Measurements from ENCODE around the gene UBAP1.
A peak's percentile ranks its signal among the peaks of the same experiment; 100 is the strongest.

The UBAP1 gene

GRCh38 chr9:34262971-34263370, 84.1 kb downstream of the UBAP1 start:
- H3K23ac ChIP-seq (ENCODE audit: low read length in 2 of 2) = no peak overlapping the region
- H2BK12ac ChIP-seq (ENCODE audit: low read length in 2 of 2) = no peak overlapping the region
- no peak overlapping the region for H3K27ac ChIP-seq (ENCODE audit: low read length, poor library complexity, severe bottlenecking)
- H3K14ac ChIP-seq (ENCODE audit: low read length in 2 of 2) = no peak overlapping the region
- 99% methylated on average over 3 of the region's 3 CpGs for WGBS
- no peak overlapping the region for H3K4me3 ChIP-seq (ENCODE audit: insufficient read depth in 1 of 2, low read depth in 1 of 2, low read length in 2 of 2)
- no peak overlapping the region for H2BK5ac ChIP-seq (ENCODE audit: low read depth, low read length, poor library complexity, severe bottlenecking)
- no peak for DNase-seq
- H3K4ac ChIP-seq (ENCODE audit: low read depth in 1 of 2, low read length in 2 of 2) = no peak overlapping the region
- H3K4me2 ChIP-seq (ENCODE audit: low read length, poor library complexity, severe bottlenecking) = no peak overlapping the region
- H2BK120ac ChIP-seq (ENCODE audit: low read depth, low read length) = no peak overlapping the region
- H2AFZ ChIP-seq (ENCODE audit: low read depth, low read length) = no peak overlapping the region
- peaks cover 4% of the 10 kb centered on the region in 2 experiments for H3K36me3 ChIP-seq (ENCODE audit: control insufficient read depth in 1 of 2, insufficient read depth in 2 of 2, low read depth in 1 of 2, low read length in 2 of 2)
- H3K9ac ChIP-seq (ENCODE audit: low read length) = no peak overlapping the region
- no peak overlapping the region for H4K91ac ChIP-seq (ENCODE audit: low read length)
- no peak overlapping the region for H3K18ac ChIP-seq (ENCODE audit: low read depth in 1 of 2, low read length in 2 of 2)
- no peak overlapping the region for H4K8ac ChIP-seq (ENCODE audit: low read length)
- peaks cover 2% of the 10 kb centered on the region for H3K4me1 ChIP-seq (ENCODE audit: control insufficient read depth, insufficient read depth, low read depth, low read length)
- no peaks in the 10 kb centered on the region for H3K79me1 ChIP-seq (replicated peaks; ENCODE audit: low read length, poor library complexity, severe bottlenecking)
- H2BK15ac ChIP-seq (ENCODE audit: low read depth, poor library complexity, severe bottlenecking) = no peak overlapping the region
- no peak overlapping the region for H2AK5ac ChIP-seq (ENCODE audit: low read length, severe bottlenecking)
- H3K9me3 ChIP-seq (ENCODE audit: control insufficient read depth, low read length) = no peaks in the 10 kb centered on the region
- no peaks in the 10 kb centered on the region for H3K27me3 ChIP-seq (ENCODE audit: control insufficient read depth in 1 of 2, insufficient read depth in 1 of 2, low read length in 2 of 2)

- 75% methylated on average over 1 of the region's 1 CpG for WGBS
Measured at GRCh38 chr9:34267660-34268059, 88.8 kb downstream of the UBAP1 start.

GRCh38 chr9:34271265-34272006, 92.6 kb downstream of the UBAP1 start:
- Histone ChIP-seq H2AK5ac (ENCODE audit: low read length, severe bottlenecking) (no peak overlapping the region), H3K9ac (ENCODE audit: low read length) (no peak overlapping the region), H3K23ac (ENCODE audit: low read length in 2 of 2) (no peak overlapping the region), H3K4me2 (ENCODE audit: low read length, poor library complexity, severe bottlenecking) (no peak overlapping the region), H2BK120ac (ENCODE audit: low read depth, low read length) (no peak overlapping the region), H4K8ac (ENCODE audit: low read length) (no peak overlapping the region), H3K27ac (ENCODE audit: low read length, poor library complexity, severe bottlenecking) (no peak overlapping the region), H3K14ac (ENCODE audit: low read length in 2 of 2) (no peak overlapping the region), H2BK5ac (ENCODE audit: low read depth, low read length, poor library complexity, severe bottlenecking) (no peak overlapping the region), H3K9me3 (ENCODE audit: control insufficient read depth, low read length) (no peaks in the 10 kb centered on the region), H3K4ac (ENCODE audit: low read depth in 1 of 2, low read length in 2 of 2) (no peak overlapping the region), H3K27me3 (ENCODE audit: control insufficient read depth in 1 of 2, insufficient read depth in 1 of 2, low read length in 2 of 2) (no peaks in the 10 kb centered on the region), H3K79me1 (replicated peaks; ENCODE audit: low read length, poor library complexity, severe bottlenecking) (no peaks in the 10 kb centered on the region), H3K18ac (ENCODE audit: low read depth in 1 of 2, low read length in 2 of 2) (no peak overlapping the region), H4K91ac (ENCODE audit: low read length) (no peak overlapping the region), H3K4me1 (ENCODE audit: control insufficient read depth, insufficient read depth, low read depth, low read length) (no peaks in the 10 kb centered on the region), H3K4me3 (ENCODE audit: insufficient read depth in 1 of 2, low read depth in 1 of 2, low read length in 2 of 2) (no peak overlapping the region), H2AFZ (ENCODE audit: low read depth, low read length) (no peak overlapping the region), H2BK15ac (ENCODE audit: low read depth, poor library complexity, severe bottlenecking) (no peak overlapping the region), H2BK12ac (ENCODE audit: low read length in 2 of 2) (no peak overlapping the region), H3K36me3 (ENCODE audit: control insufficient read depth in 1 of 2, insufficient read depth in 2 of 2, low read depth in 1 of 2, low read length in 2 of 2) (no peaks in the 10 kb centered on the region)
- no peak for DNase-seq
- 92% methylated on average over 3 of the region's 5 CpGs for WGBS

More at GRCh38 chr9:34267660-34268059, 88.8 kb downstream of the UBAP1 start:
- Histone ChIP-seq H3K18ac (ENCODE audit: low read depth in 1 of 2, low read length in 2 of 2) (no peak overlapping the region), H3K27me3 (ENCODE audit: control insufficient read depth in 1 of 2, insufficient read depth in 1 of 2, low read length in 2 of 2) (no peaks in the 10 kb centered on the region), H3K4me3 (ENCODE audit: insufficient read depth in 1 of 2, low read depth in 1 of 2, low read length in 2 of 2) (no peak overlapping the region), H3K9ac (ENCODE audit: low read length) (no peak overlapping the region), H3K9me3 (ENCODE audit: control insufficient read depth, low read length) (no peaks in the 10 kb centered on the region), H3K27ac (ENCODE audit: low read length, poor library complexity, severe bottlenecking) (no peak overlapping the region), H2BK120ac (ENCODE audit: low read depth, low read length) (no peak overlapping the region), H3K14ac (ENCODE audit: low read length in 2 of 2) (no peak overlapping the region), H2AFZ (ENCODE audit: low read depth, low read length) (no peak overlapping the region), H3K4me2 (ENCODE audit: low read length, poor library complexity, severe bottlenecking) (no peak overlapping the region), H3K36me3 (ENCODE audit: control insufficient read depth in 1 of 2, insufficient read depth in 2 of 2, low read depth in 1 of 2, low read length in 2 of 2) (no peaks in the 10 kb centered on the region), H4K91ac (ENCODE audit: low read length) (no peak overlapping the region), H4K8ac (ENCODE audit: low read length) (no peak overlapping the region), H3K79me1 (replicated peaks; ENCODE audit: low read length, poor library complexity, severe bottlenecking) (no peaks in the 10 kb centered on the region), H2BK15ac (ENCODE audit: low read depth, poor library complexity, severe bottlenecking) (peak overlapping the region; percentile 52), H3K4ac (ENCODE audit: low read depth in 1 of 2, low read length in 2 of 2) (no peak overlapping the region), H2BK5ac (ENCODE audit: low read depth, low read length, poor library complexity, severe bottlenecking) (no peak overlapping the region), H3K4me1 (ENCODE audit: control insufficient read depth, insufficient read depth, low read depth, low read length) (no peaks in the 10 kb centered on the region), H3K23ac (ENCODE audit: low read length in 2 of 2) (no peak overlapping the region), H2AK5ac (ENCODE audit: low read length, severe bottlenecking) (no peak overlapping the region), H2BK12ac (ENCODE audit: low read length in 2 of 2) (no peak overlapping the region)
- no peak for DNase-seq

GRCh38 chr9:34272101-34272541, 93.3 kb downstream of the UBAP1 start:
- H2BK120ac ChIP-seq (ENCODE audit: low read depth, low read length) = no peak overlapping the region
- no peaks in the 10 kb centered on the region for H3K27me3 ChIP-seq (ENCODE audit: control insufficient read depth in 1 of 2, insufficient read depth in 1 of 2, low read length in 2 of 2)
- no peaks in the 10 kb centered on the region for H3K9me3 ChIP-seq (ENCODE audit: control insufficient read depth, low read length)
- H4K91ac ChIP-seq (ENCODE audit: low read length) = no peak overlapping the region
- WGBS = 98% methylated on average over 2 of the region's 3 CpGs
- H3K4ac ChIP-seq (ENCODE audit: low read depth in 1 of 2, low read length in 2 of 2) = no peak overlapping the region
- H3K4me3 ChIP-seq (ENCODE audit: insufficient read depth in 1 of 2, low read depth in 1 of 2, low read length in 2 of 2) = no peak overlapping the region
- H3K79me1 ChIP-seq (replicated peaks; ENCODE audit: low read length, poor library complexity, severe bottlenecking) = no peaks in the 10 kb centered on the region
- H3K36me3 ChIP-seq (ENCODE audit: control insufficient read depth in 1 of 2, insufficient read depth in 2 of 2, low read depth in 1 of 2, low read length in 2 of 2) = no peaks in the 10 kb centered on the region
- no peak overlapping the region for H2BK15ac ChIP-seq (ENCODE audit: low read depth, poor library complexity, severe bottlenecking)
- DNase-seq = no peak
- H2BK5ac ChIP-seq (ENCODE audit: low read depth, low read length, poor library complexity, severe bottlenecking) = no peak overlapping the region
- no peak overlapping the region for H3K23ac ChIP-seq (ENCODE audit: low read length in 2 of 2)
- H3K9ac ChIP-seq (ENCODE audit: low read length) = no peak overlapping the region
- no peak overlapping the region for H3K14ac ChIP-seq (ENCODE audit: low read length in 2 of 2)
- H2AFZ ChIP-seq (ENCODE audit: low read depth, low read length) = no peak overlapping the region
- no peak overlapping the region for H2AK5ac ChIP-seq (ENCODE audit: low read length, severe bottlenecking)
- no peaks in the 10 kb centered on the region for H3K4me1 ChIP-seq (ENCODE audit: control insufficient read depth, insufficient read depth, low read depth, low read length)
- H3K27ac ChIP-seq (ENCODE audit: low read length, poor library complexity, severe bottlenecking) = no peak overlapping the region
- no peak overlapping the region for H3K4me2 ChIP-seq (ENCODE audit: low read length, poor library complexity, severe bottlenecking)
- H2BK12ac ChIP-seq (ENCODE audit: low read length in 2 of 2) = no peak overlapping the region
- H4K8ac ChIP-seq (ENCODE audit: low read length) = no peak overlapping the region
- peak overlapping the region in 1 of 2 experiments; percentile 48 for H3K18ac ChIP-seq (ENCODE audit: low read depth in 1 of 2, low read length in 2 of 2)
